ENCODE data around the gene VSIG1. TPM values are rescaled to one million over a fixed set of nuclear protein-coding genes. Genes with fewer than 3 reads are reported as not detected.

The VSIG1 gene
- total RNA-seq: not detected

DNA sequence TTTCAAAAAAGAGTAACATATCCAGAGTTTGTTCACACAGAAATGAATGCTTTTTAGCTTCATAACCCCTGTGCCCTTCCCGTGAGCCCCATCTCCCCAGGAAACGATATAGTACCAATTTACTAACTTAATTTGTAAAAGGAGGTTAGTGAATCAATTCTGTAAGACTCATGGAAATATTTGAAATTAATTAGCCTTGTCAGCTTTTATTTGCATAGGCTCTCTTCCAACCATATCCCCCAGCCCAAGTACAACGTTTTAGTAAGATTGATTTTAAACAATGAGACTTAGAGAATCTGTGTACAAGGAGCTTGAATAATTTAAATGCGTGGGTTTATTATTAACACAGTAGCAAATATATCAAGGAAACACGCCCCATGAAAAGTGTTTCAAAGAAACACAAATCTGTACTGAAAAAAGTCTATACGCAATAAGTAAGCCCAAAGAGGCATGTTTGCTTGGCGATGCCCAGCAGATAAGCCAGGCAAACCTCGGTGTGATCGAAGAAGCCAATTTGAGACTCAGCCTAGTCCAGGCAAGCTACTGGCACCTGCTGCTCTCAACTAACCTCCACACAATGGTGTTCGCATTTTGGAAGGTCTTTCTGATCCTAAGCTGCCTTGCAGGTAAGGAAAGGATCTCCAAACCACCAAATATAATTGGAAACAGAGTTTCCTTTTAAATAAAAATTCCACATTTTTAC is at the start of gene VSIG1:
VSIG1 (plus strand) TSS at position 512 of the 703 bp plus-strand sequence; CDS start at position 578, 66 bp downstream.
- DNase-seq (ENCODE audit: low spot score): no peak

DNA sequence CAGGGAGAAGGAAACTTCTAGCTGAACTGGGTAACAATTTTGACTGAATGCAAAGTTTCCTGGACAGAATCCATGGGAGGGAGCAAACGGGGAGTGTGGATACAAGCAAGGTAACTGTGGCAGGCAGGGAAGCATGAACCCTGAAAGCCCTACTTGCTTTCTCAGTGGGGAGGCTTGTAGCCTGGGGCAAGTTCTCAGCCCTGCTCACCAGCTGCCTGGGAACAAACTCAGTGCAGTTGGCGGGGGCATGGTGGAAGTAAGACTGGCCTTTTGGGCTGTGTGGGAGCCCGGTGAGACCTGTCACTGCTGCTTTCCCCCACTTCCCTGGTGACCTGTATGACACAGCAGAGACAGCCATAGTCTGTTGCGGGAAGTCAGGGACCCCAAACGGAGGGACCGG is 48.7 kb upstream of the VSIG1 start:
- ATAC-seq: no peak
- DNase-seq (ENCODE audit: low spot score): no peak

More for the DNA sequence above, at the start of gene VSIG1:
- ATAC-seq: peak; percentile 39

DNA sequence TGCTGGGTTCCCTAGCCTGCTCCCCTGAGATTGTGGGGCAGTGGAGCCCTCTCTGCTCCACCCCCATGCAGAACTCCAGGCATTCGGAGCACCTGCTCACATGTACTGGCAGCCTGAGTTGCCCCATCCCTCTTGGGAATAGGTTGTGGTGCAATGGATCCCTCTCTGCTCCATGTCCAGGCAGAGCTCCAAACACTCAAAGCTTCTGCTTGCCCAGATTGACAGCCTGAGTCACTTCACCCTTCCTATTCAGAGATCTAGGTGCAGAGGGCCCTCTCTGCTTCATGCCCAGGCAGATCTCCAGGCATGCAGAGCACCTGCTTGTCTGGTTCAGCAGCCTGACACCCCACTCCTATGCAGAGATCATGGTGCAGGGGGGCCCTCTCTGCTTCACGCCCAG is 44.1 kb upstream of the VSIG1 start:
- DNase-seq (ENCODE audit: low spot score) (no peak), ATAC-seq (no peak)

DNA sequence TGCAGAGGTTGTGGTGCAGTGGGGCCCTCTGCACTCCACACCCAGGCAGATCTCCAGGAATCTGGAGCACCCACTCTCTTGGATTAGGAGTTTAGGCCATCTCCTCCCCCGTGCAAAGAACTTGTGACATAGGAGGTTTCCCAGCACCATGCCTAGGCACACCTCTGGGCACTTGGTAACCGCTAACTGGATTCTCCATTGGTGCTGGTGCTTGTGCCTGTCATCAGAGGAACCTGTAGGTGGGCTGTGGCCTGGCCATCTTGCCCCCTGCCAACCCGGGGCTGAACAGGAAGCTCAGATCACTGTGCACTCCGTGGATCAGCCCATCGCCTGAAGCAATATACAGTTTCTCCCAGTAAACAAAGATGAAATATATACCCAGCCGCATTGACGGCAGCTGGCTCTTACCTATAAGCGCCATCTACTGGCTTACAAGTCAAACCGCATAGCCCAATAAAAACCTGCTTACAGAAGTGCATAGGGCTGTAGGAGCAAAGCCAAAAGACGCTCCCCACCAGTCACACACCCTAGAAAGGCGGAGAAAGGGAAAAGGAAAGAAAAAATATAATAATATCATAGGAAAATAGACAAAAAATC is 43.5 kb upstream of the VSIG1 start:
- ATAC-seq (peak; percentile 77), DNase-seq (ENCODE audit: low spot score) (no peak)

DNA sequence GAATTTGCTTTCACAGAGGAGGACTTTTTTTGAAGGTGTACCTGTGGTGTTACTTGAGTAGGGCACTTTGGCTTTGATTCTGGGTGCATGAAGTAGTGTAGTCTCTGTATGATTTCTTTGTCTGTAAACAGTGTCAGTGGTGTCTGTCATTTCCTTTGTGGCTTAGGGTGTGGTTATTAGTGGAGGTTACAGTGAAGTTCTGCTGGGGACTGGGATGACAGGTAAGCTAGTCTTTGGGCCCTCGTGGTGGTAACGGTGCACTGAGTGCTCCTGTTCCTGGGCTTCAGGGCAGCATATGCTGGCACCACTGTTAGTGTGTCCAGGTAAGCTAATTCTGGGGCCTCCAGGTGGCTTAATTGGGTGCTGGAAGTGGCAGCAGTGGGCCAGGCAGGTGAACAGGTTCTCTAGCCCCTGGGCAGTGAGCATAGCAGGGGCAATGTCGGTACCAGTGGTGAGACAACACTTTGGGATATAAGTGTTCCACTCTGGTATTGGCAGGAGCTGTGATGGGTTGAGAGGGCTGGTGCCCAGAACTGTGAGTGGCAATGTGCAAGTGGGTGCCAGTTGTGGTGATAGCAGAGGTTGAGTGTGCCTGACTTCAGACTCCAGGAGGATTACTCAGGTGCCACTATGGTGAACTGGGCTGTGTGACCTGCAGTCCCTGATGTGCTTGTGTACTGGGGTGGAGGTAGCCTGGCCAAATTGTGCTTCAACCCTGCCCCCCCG is 26.0 kb upstream of the VSIG1 start:
- DNase-seq (ENCODE audit: low spot score) (no peak), ATAC-seq (no peak)

DNA sequence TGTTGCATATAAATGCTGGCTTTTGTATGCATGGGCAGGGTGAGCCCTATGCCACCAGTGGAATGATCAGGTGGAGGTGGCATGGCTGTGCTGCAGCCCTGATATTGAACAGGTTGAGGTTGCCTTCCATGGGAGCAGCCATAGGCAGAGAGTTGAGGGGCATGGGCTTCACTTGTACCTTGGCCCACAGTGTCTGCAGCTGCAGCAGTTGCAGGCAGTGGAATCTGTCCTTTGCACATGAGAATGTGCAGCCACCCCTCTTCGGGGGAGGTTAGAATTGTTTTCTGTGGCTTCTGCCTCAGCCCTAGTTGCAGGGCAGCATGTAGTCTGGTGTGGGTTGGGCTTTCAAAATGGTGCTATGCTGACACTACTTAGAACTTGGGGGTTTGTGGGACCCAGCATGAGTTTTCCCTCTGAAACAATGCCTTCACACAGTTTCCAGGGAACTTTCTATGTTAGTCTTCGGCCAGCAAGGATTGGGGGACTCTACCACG is 25.4 kb upstream of the VSIG1 start:
- DNase-seq (ENCODE audit: low spot score) (no peak), ATAC-seq (no peak)

DNA sequence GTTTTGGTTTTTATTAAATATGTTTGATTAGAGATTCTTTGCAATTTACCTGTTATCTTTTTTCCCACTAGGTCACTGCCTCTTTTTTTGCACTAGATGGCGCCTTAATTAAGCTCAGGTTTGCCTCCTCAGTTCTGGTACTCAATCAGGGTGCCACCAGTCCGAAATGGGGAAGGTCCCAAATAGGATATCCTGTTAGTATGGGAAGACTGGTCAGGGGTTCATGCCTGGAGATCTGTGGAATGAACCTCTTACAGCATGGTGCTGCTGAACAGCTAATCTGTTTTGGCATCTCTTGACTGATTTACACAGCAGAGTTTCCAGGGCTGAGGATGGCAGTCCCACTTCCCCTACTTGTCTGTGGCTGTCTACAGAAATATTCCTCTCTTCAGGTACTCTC is 24.2 kb upstream of the VSIG1 start:
- ATAC-seq: peak; percentile 63

DNA sequence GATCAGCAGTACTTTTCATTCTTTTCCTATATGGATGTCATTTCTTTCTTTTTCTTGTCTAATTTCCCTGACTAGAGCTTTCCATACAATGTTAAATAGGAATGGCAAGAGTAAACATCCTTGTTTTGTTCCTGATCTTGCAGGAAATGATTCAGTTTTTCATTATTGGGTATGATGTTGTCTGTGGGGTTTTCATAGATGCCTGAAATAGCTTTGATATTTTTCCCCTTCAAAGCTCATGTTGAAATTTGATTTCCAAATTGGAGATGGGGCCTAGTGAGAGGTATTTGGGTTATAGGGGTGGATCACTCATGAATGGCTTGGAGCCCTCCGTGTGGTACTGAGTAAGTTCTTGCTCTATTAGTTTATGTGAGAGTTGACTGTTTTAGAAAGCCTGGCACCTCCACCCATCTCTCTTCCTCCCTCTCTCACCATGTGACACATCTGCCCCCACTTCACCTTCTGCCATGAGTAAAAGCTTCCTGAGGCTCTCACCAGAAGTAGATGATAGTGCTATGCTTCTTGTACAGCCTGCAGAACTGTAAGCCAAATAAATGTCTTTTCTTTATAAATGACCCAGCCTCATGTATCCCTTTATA is 22.3 kb upstream of the VSIG1 start:
- ATAC-seq: no peak
- DNase-seq (ENCODE audit: low spot score): no peak

More for the DNA sequence above, 24.2 kb upstream of the VSIG1 start:
- no peak for DNase-seq (ENCODE audit: low spot score)

DNA sequence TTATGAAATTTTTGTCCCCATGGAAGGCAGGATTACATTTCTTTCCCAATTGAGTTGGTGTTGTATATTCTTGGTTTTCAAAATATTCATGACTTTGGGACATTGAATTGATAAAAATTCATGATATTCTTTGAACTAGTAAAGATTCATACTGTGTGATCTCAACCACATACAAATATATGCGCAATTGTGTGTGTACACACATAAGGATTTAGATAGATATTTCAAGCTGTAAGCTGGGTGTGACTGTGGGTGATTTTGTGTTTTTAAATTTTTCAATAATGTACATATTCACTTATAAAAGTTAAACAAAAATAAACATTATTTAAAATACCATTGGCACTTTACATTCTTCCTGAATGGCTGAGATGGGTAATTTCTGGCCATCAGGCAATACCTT is 19.5 kb upstream of the VSIG1 start:
- DNase-seq (ENCODE audit: low spot score) (no peak), ATAC-seq (no peak)

DNA sequence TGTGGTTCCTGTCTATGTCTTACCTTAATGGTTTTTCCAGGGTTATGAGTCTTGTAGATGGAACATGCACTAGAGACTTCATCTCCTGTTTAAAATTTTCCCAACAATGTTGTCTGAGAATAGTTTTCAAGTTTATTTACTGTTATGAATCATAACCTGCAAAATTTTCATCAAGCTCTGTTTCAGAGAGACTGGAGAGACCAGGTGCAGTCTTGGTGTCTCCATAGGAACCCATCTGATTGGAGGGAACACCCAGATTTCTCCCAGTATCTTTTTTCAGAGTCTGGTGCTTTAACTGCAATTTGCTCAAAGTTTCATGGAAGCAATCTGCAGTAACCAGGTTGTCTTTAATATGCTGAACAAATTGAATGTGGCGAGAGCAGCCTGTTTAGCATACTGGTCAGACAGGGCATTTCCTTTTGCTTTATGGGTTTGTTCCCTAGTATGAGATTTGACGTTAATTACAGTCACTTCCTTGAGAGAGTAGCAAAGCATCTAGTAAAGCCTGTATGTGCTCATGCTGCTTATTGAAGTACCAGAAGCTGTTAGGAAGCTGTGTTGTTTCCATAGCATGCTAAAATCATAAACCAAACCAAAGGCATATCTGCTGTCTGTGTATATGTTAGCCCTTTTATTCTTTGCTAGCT is 18.8 kb upstream of the VSIG1 start:
- ATAC-seq (no peak), DNase-seq (ENCODE audit: low spot score) (no peak)

DNA sequence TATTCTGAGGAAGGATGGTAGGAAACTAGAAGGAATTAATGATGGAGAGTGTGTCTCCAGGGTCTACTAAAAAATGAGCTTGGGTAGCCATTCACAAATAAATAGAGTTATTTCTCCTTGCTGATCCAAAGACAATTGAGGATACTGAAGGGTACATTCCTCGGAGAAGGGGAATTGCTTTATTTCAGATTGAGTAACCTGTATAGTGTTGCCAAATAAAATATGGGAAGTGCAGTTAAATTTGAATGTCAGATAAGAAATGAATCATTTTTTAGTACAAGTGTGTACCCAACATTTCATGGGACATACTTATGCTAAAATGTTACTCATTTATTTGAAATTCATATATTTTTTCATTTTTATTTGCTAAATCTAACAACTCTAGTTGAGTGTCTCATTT is 16.0 kb upstream of the VSIG1 start:
- no peak for ATAC-seq

DNA sequence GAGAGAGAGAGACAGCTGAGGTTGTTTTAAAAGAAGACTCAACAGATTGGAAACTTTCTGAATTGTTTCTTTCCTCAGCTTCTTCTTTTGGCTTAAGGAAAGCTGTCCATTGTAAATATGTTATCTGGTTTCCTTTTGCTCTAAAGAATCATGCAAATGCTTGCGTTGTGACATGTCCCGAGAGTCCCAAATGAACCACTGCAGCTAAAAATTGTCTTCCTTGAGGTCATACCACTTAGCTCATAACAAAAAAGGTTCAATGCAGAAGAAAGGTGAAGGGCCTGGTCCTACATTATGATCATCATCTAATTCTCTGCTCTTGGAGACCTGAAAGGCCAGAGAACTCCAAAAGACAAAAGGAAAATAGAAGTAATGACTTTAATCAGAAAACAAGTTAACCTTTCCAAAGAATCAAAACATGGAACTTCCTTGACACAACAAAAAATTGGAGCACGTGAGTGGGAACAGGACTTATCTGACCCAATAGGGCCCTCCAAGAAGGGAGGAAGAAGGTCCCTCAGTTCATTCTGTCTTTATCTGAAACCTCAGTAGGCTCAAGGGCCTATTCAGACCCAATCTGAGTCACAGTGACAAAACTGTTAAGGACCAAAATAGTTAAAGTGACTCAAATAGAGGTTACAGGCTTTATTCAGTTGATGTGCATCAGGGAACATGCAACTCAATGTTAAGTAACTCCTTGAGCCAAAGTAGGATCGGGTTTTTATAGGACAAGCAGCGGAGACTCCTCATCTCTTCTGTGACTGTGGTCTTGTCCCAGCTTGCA is 14.7 kb upstream of the VSIG1 start:
- DNase-seq (ENCODE audit: low spot score): no peak
- ATAC-seq: no peak

More for the DNA sequence above, 16.0 kb upstream of the VSIG1 start:
- no peak for DNase-seq (ENCODE audit: low spot score)

DNA sequence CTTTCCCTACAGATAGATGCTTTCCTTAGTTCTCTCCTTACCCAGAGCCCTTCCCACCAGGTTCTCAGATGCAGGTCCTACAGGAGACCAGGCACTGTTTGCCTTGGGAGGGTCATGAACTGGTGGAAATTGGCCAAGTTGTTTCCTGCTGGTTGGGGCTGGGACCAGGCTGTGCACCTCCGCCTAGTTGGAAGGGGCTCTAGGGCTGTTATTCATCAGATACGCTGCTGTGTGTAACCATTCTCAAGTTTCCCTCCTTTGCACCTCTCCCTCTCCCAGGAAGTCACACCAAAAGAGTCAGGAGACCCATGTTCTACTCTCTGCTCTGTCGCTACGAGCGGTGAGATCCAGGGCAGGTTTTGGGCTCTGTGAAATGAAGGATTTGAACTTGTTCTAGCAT is 11.9 kb upstream of the VSIG1 start:
- DNase-seq (ENCODE audit: low spot score) (no peak), ATAC-seq (no peak)

DNA sequence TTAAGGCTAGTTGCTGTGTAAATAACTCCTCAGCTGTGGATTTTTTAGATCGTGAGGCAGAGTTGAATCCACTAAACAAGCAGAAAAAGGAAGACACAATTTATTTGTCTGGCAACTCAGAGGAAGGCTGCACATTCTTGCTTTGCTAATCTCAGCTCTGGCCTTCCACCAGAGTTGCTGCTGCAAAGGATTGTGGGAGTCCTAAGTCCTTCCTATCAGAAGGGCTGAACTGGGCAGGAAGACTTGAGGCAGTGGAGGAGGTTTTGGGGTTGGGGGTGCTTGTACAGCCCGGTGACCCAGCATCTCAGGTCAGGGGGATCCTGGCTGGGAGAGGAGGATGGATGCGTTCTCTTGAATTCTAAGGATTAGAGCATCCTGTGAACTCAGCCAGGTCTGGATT is 11.0 kb upstream of the VSIG1 start:
- DNase-seq (ENCODE audit: low spot score): no peak
- no peak for ATAC-seq

DNA sequence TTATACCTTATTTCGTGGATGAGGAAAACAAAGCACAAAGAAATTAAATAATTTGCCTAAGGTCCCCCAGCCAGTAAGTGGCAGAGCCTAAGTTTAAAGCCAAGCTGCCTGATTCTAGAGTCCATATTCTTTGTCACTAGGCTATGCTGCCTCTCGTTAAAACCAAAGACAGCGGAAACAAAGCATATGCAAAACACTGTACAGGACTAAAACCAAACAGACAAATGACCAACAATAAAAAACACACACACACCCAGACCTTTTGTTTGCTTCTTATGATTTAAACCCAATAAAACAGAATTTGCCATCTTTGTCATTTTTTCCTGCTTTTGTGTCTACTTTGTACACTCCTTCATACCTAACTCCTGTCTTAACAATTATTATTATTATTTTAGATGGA is 10.1 kb upstream of the VSIG1 start:
- DNase-seq (ENCODE audit: low spot score): no peak
- no peak for ATAC-seq

DNA sequence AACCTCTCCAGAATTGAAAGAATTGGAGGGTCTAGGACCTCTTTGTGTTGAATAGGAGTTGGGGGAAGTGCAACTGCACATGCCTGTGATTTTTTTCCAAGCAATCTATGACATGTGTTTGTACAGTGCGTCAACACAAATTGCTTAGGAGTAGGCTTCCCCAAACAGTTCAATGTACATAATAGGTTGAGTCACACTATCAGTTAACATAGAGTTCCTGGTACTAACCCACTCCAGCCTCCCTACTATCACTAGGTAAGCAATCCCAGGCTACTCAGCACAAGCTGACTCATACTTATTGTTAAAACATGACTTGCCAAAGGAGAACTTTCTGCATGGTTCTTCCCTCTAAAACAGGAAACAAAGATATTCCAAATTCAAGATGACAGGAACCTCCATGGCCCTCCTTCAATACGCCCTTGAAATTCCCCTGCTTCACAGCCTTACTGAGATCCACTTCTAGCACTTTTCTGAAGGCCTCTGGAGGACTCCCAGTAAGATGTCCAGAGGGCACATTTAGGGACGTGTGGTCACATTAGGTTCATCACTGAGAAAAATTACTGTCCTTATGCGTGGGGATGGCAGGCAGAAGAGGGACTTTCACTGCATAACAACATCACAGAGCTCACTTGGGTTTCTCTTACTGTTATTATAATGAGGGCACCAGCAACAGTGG is 8.4 kb upstream of the VSIG1 start:
- no peak for ATAC-seq
- DNase-seq (ENCODE audit: low spot score): no peak

DNA sequence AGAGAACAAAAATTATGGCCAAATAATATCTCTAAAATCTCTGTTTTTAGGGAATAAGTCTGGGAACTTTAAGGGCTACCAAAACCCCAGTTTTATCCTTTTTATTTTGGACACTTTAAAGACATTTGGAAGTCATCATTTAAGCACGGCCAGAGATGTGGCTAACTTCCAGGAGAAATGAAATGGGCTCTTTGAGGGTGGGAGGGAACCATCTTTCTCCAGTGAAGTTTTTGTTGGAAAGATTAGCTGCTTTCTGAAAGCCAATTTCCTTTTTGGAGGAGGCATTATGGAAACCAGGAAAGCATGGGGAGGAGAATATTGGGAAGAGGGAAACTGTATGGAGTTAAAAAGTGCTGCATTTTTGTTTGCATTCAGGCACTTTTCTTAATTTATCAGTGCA is 4.8 kb downstream of the VSIG1 start:
- ATAC-seq: no peak
- no peak for DNase-seq (ENCODE audit: low spot score)

DNA sequence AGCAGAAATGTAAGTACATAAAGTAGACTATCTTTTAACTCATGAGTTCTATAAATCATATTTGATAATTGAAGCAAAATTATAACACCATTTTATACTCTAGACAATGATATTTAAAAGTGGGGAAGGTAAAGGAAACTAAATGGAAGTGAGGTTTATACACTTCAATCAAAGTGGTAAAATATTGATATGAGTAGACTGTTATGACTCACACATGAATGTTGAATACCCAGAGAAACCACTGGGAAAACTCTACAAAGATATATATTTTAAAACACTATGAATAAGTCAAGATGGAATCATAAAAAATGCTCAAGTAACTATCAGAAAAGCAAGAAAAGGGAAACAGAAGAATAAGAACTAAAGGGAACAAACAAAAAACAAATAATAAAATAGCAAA is 8.4 kb downstream of the VSIG1 start:
- ATAC-seq: no peak
- DNase-seq (ENCODE audit: low spot score): no peak

DNA sequence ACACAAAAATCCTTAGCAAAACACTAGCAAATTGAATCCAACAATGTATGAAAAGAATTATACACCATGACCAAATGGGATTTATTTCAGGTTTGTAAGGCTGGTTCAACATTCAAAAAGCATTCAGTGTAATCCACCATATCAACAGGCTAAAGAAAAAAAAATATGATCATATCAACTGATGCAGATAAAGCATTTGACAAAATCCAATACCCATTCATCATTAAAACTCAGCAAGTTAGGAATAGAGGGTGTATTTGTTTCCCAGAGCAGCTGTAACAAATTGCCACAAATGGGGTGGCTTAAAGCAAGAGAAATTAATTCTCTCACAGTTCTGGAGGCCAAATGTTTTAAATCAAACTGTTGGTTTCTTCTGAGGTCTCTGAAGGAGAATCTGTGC is 10.7 kb downstream of the VSIG1 start:
- DNase-seq (ENCODE audit: low spot score): no peak
- ATAC-seq: no peak

DNA sequence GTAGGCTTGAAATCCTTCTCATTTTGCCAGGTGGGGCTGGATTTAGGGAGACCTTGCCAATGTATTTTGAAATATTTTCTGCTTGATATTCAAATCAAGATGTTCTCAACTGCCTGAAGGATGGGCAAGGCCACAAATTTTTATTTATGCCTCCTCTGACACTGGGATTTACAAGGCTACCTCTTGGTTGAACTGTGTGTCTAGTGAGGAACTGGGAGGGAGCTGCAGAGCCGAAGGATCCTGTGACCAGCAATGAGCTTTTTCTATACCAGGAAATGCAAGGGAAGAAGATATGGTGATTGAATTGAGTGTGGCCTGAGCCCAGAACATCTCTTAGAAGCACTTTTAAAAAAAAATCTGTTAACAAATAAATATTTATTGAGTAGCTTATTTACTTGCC is 14.9 kb downstream of the VSIG1 start:
- ATAC-seq: no peak
- no peak for DNase-seq (ENCODE audit: low spot score)
